ENCODE measurements around the gene SEMA3C.

The SEMA3C gene

DNA sequence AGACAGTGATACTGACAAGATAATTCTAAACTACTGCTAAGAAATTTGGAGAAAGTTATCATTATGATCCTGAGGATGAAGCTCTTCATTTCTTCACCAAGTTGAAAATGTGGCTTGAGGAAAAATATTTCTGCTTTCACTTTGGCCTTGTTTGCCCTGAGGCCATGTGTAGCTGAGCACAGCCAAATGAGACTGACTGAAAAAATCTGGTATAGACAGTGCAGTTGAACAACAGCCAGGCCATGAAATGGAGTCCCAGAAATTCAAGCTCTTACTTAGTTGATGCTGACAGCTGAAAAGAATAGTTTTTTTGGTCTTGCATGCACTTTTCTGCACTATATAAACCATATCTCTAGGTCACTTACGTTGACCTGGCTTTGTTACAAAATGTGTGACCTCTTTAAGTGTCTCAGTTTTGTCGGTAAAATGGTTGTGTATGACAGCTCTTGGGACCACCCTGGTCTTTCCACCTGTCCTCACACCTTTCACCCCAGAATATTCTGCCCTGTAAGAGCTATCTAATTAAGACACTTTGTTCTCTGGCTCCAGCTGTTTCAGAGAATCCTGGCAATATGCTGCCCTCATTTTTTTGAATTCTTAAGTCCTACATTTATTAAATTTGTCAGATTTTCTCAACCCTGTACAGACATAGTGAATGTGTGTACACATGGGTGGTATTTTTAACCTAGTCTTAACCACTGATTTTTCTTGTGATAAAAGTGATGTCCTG lies 189.1 kb downstream of the SEMA3C start:
- no peak for TF ChIP-seq CTCF (IDR thresholded peaks at IDR 0.05)
- no peaks in the 10 kb centered on the region for H3K36me3 ChIP-seq (ENCODE audit: control insufficient read depth, insufficient read depth, low read length)
- no peaks in the 10 kb centered on the region for H3K27me3 ChIP-seq (ENCODE audit: control insufficient read depth, insufficient read depth, low read length)
- H3K27ac ChIP-seq = no peak overlapping the region
- no peak overlapping the region for H3K4me2 ChIP-seq (ENCODE audit: low read length)
- no peak overlapping the region for H2AFZ ChIP-seq
- no peak overlapping the region for H3K4me3 ChIP-seq (ENCODE audit: low read depth, low read length)
- no peaks in the 10 kb centered on the region for H3K79me2 ChIP-seq
- H3K9ac ChIP-seq = no peak overlapping the region
- H3K4me1 ChIP-seq = no peaks in the 10 kb centered on the region
- H3K9me3 ChIP-seq (ENCODE audit: control insufficient read depth, low read length) = no peaks in the 10 kb centered on the region

DNA sequence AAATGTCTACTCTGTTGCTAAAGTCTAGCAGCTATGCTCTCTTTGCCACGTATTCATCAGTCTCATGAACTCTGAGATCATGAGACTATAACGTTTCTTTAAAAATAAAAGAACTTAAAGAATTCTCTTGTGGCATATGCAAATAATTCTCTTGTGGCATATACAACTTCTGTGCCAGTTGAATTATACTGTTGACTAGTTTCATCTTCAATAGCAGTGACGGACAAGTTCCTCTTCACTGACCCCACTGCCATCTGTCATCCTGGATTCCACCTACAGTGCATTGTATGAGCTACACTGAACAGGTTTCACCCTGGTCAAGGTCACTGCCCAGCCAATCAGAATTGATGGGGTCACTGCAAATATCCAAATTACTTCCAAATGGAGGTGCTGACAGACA lies 192.2 kb downstream of the SEMA3C start:
- Histone ChIP-seq H3K36me3 (ENCODE audit: control insufficient read depth, insufficient read depth, low read length) (no peaks in the 10 kb centered on the region), H3K27me3 (ENCODE audit: control insufficient read depth, insufficient read depth, low read length) (no peaks in the 10 kb centered on the region), H3K9me3 (ENCODE audit: control insufficient read depth, low read length) (no peaks in the 10 kb centered on the region), H2AFZ (no peak overlapping the region), H3K4me3 (ENCODE audit: low read depth, low read length) (no peak overlapping the region), H3K4me1 (no peaks in the 10 kb centered on the region), H3K27ac (no peak overlapping the region), H3K4me2 (ENCODE audit: low read length) (no peak overlapping the region), H3K79me2 (no peaks in the 10 kb centered on the region), H3K9ac (no peak overlapping the region)
- no peak for TF ChIP-seq CTCF (IDR thresholded peaks at IDR 0.05)

GRCh38 chr7:80725181-80725611 lies 193.7 kb downstream of the SEMA3C start:
- Histone ChIP-seq H3K4me2 (ENCODE audit: low read length) (no peak overlapping the region), H3K9ac (no peak overlapping the region), H2AFZ (no peak overlapping the region), H3K79me2 (no peaks in the 10 kb centered on the region), H3K27me3 (ENCODE audit: control insufficient read depth, insufficient read depth, low read length) (no peaks in the 10 kb centered on the region), H3K4me1 (no peaks in the 10 kb centered on the region), H3K9me3 (ENCODE audit: control insufficient read depth, low read length) (no peaks in the 10 kb centered on the region), H3K27ac (no peak overlapping the region), H3K36me3 (ENCODE audit: control insufficient read depth, insufficient read depth, low read length) (no peaks in the 10 kb centered on the region), H3K4me3 (ENCODE audit: low read depth, low read length) (no peak overlapping the region)
- TF ChIP-seq CTCF (IDR thresholded peaks at IDR 0.05) = no peak

DNA sequence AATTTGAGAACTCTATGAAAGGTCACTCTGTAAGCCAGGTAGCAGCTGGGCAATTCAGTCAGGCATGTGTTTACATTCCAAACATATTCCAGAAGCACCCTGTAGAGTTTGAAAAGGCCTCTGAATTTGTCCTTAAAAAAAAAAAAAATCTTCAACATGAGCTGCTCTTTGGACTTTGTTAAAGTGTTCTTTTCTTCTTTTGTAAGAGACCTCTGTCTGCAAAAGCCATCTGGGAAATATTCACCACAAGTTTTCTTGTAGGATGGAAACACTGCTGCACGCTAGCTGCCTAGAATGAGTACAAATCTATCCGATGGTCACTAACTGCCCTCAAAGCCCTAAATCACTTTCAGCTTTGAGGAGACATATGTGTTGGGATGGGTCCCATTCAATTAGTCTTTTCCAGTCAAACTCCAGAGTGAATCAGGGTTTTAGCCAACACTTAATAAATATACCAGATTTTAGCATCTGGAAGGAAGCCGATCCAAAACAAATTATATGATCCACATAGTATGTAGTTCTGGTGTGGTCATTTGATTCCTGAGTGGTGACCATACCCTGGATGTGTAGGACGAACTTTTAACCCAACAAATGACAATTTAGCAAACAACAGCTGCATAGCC lies 194.5 kb downstream of the SEMA3C start:
- Histone ChIP-seq H3K79me2 (no peaks in the 10 kb centered on the region), H3K27me3 (ENCODE audit: control insufficient read depth, insufficient read depth, low read length) (no peaks in the 10 kb centered on the region), H3K4me2 (ENCODE audit: low read length) (no peak overlapping the region), H3K4me1 (no peaks in the 10 kb centered on the region), H3K27ac (no peak overlapping the region), H3K9me3 (ENCODE audit: control insufficient read depth, low read length) (no peaks in the 10 kb centered on the region), H2AFZ (no peak overlapping the region), H3K4me3 (ENCODE audit: low read depth, low read length) (no peak overlapping the region), H3K9ac (no peak overlapping the region), H3K36me3 (ENCODE audit: control insufficient read depth, insufficient read depth, low read length) (no peaks in the 10 kb centered on the region)
- TF ChIP-seq CTCF (IDR thresholded peaks at IDR 0.05) = no peak

All from parathyroid adenoma (tissue), 2 donors.